ENCODE results near the gene SSR3.

GRCh38 chr3:156581954-156582353, 27.0 kb upstream of the SSR3 start:
- TF ChIP-seq CTCF (IDR thresholded peaks at IDR 0.05; ENCODE audit: control extremely low read depth in 1 of 3, insufficient read depth in 1 of 3, low read depth in 1 of 3, low read length in 3 of 3), result no peak
- TF ChIP-seq SP1 (IDR thresholded peaks at IDR 0.05; ENCODE audit: low read depth, low read length), result no peak
- no peak for TF ChIP-seq TBP (IDR thresholded peaks at IDR 0.05; ENCODE audit: low read depth, low read length)
- TF ChIP-seq CREB1 (IDR thresholded peaks at IDR 0.05), result no peak
- no peak for TF ChIP-seq POLR2A (IDR thresholded peaks at IDR 0.05; ENCODE audit: control extremely low read depth in 1 of 2, low read depth in 2 of 2, low read length in 2 of 2)
- no peak for TF ChIP-seq TAF1 (IDR thresholded peaks at IDR 0.05; ENCODE audit: low read depth, low read length)
